Stimulated activated naive CD8-positive, alpha-beta T cell treated with anti-CD3 and anti-CD28 coated beads, Interleukin-15, amount 100 ng/mL, for 72 hours (primary cell): ENCODE data around the gene ZNF160.
"Not testable (repeated sequence)": the region's sequence is repeated elsewhere in the genome, so short reads cannot be mapped to it uniquely, and the experiment has no call there.

Source experiments
- ATAC-seq: fragments of 150-1000 bp; cut with Tn5 transposase; 2 replicates; pipeline ENCODE4 v1.10.0; 2021; ENCODE audit warnings: mild to moderate bottlenecking, moderate library complexity
- DNase-seq, 2 donors: peaks; one replicate each; pipeline ENCODE4 v3.0.0; 2021 to 2022
- H3K27ac Mint-ChIP-seq, 2 donors: one replicate each; pipeline ENCODE4 v1.8.0; 2022; ENCODE audit warnings: mild to moderate bottlenecking in 2 of 2, mixed read lengths in 2 of 2, moderate library complexity in 2 of 2
- H3K27me3 Mint-ChIP-seq: one replicate; pipeline ENCODE4 v1.8.0; 2022; ENCODE audit warnings: mixed read lengths
- H3K4me1 Mint-ChIP-seq: one replicate; pipeline ENCODE4 v1.8.0; 2022; ENCODE audit warnings: mild to moderate bottlenecking, mixed read lengths
- H3K4me3 Mint-ChIP-seq, 2 donors: one replicate each; pipeline ENCODE4 v1.8.0; 2022; ENCODE audit warnings: mild to moderate bottlenecking in 2 of 2, mixed read lengths in 2 of 2, moderate library complexity in 1 of 2
- H3K9me3 Mint-ChIP-seq, 2 donors: one replicate each; pipeline ENCODE4 v1.8.0; 2022; ENCODE audit warnings: mixed read lengths in 2 of 2

ZNF160 gene

GRCh38 chr19:53068199-53068598, 35.0 kb downstream of the ZNF160 start:
- Mint-ChIP-seq H3K27me3 (no peaks in the 10 kb centered on the region), H3K4me3 (no peak overlapping the region), H3K9me3 (peaks cover 47 to 61% of the 10 kb centered on the region in 2 donors), H3K27ac (no peak overlapping the region), H3K4me1 (no peaks in the 10 kb centered on the region)
- no peak for DNase-seq
- no peak for ATAC-seq

- peaks cover 20% of the 10 kb centered on the region for H3K27me3 Mint-ChIP-seq
- H3K4me3 Mint-ChIP-seq, result peak overlapping the region in 1 of 2 donors; percentile 42
- ATAC-seq (no peak), DNase-seq (peak; percentile 17 to 21)
- H3K9me3 Mint-ChIP-seq, result peaks cover 36 to 54% of the 10 kb centered on the region in 2 donors
- H3K4me1 Mint-ChIP-seq, result peaks cover 9% of the 10 kb centered on the region
- no peak overlapping the region for H3K27ac Mint-ChIP-seq
Measured at GRCh38 chr19:53057904-53058580, 45.2 kb downstream of the ZNF160 start.

GRCh38 chr19:53055117-53055516, 48.1 kb downstream of the ZNF160 start:
- no peak overlapping the region for H3K27ac Mint-ChIP-seq
- peaks cover 20% of the 10 kb centered on the region for H3K27me3 Mint-ChIP-seq
- no peak for ATAC-seq
- H3K9me3 Mint-ChIP-seq, result peaks cover 28 to 49% of the 10 kb centered on the region in 2 donors
- no peak for DNase-seq
- H3K4me3 Mint-ChIP-seq, result no peak overlapping the region
- H3K4me1 Mint-ChIP-seq, result peaks cover 9% of the 10 kb centered on the region

- Mint-ChIP-seq H3K4me3 (no peak overlapping the region), H3K9me3 (peaks cover 15 to 45% of the 10 kb centered on the region in 2 donors), H3K4me1 (no peaks in the 10 kb centered on the region), H3K27ac (no peak overlapping the region), H3K27me3 (no peaks in the 10 kb centered on the region)
- DNase-seq (no peak), ATAC-seq (no peak)
Measured at GRCh38 chr19:53047379-53047778, 55.8 kb downstream of the ZNF160 start.

- H3K27ac Mint-ChIP-seq, result no peak overlapping the region
- H3K27me3 Mint-ChIP-seq, result no peaks in the 10 kb centered on the region
- DNase-seq, result no peak
- peaks cover 9 to 39% of the 10 kb centered on the region in 2 donors for H3K9me3 Mint-ChIP-seq
- no peaks in the 10 kb centered on the region for H3K4me1 Mint-ChIP-seq
- no peak overlapping the region for H3K4me3 Mint-ChIP-seq
- no peak for ATAC-seq
Measured at GRCh38 chr19:53045536-53045935, 57.7 kb downstream of the ZNF160 start.

GRCh38 chr19:53041366-53041765, 61.9 kb downstream of the ZNF160 start:
- ATAC-seq, result no peak
- Mint-ChIP-seq H3K9me3 (peaks cover 10 to 46% of the 10 kb centered on the region in 2 donors), H3K4me1 (no peaks in the 10 kb centered on the region), H3K4me3 (no peak overlapping the region), H3K27ac (no peak overlapping the region), H3K27me3 (peaks cover 12% of the 10 kb centered on the region)
- DNase-seq, result no peak

GRCh38 chr19:53037101-53038097, 65.8 kb downstream of the ZNF160 start:
- Mint-ChIP-seq H3K4me1 (no peaks in the 10 kb centered on the region), H3K27ac (no peak overlapping the region), H3K4me3 (peak overlapping the region in 1 of 2 donors; percentile 70), H3K27me3 (peaks cover 16% of the 10 kb centered on the region), H3K9me3 (peaks cover 26 to 49% of the 10 kb centered on the region in 2 donors)
- DNase-seq, result no peak
- ATAC-seq, result no peak

- H3K9me3 Mint-ChIP-seq, result peaks cover 32 to 55% of the 10 kb centered on the region in 2 donors
- no peak for DNase-seq
- ATAC-seq, result no peak
Measured at GRCh38 chr19:53034948-53035675, 68.1 kb downstream of the ZNF160 start.

GRCh38 chr19:53034054-53034453, 69.2 kb downstream of the ZNF160 start:
- ATAC-seq (no peak), DNase-seq (no peak)
- H3K9me3 Mint-ChIP-seq, result peaks cover 39 to 62% of the 10 kb centered on the region in 2 donors
- no peak overlapping the region for H3K4me3 Mint-ChIP-seq
- H3K27ac Mint-ChIP-seq, result no peak overlapping the region
- no peaks in the 10 kb centered on the region for H3K4me1 Mint-ChIP-seq
- H3K27me3 Mint-ChIP-seq, result peaks cover 16% of the 10 kb centered on the region

More at GRCh38 chr19:53034948-53035675, 68.1 kb downstream of the ZNF160 start:
- no peaks in the 10 kb centered on the region for H3K4me1 Mint-ChIP-seq
- no peak overlapping the region for H3K4me3 Mint-ChIP-seq
- peaks cover 16% of the 10 kb centered on the region for H3K27me3 Mint-ChIP-seq
- no peak overlapping the region for H3K27ac Mint-ChIP-seq

- not testable (repeated sequence) for H3K4me1 Mint-ChIP-seq, H3K27me3 Mint-ChIP-seq, H3K4me3 Mint-ChIP-seq, H3K27ac Mint-ChIP-seq, ATAC-seq, DNase-seq
- peaks cover 27 to 60% of the 10 kb centered on the region in 2 donors for H3K9me3 Mint-ChIP-seq
Measured at GRCh38 chr19:53028306-53028705, 74.9 kb downstream of the ZNF160 start.

- DNase-seq (no peak), ATAC-seq (no peak)
- Mint-ChIP-seq H3K9me3 (peaks cover 42 to 45% of the 10 kb centered on the region in 2 donors), H3K4me1 (no peaks in the 10 kb centered on the region), H3K4me3 (no peak overlapping the region), H3K27me3 (no peaks in the 10 kb centered on the region), H3K27ac (no peak overlapping the region)
Measured at GRCh38 chr19:53019684-53020083, 83.5 kb downstream of the ZNF160 start.
